Mucosa of descending colon (tissue), 3 donors: ENCODE data around the gene BAMBI. TPM values are rescaled to one million over a fixed set of nuclear protein-coding genes. Genes with fewer than 3 reads are reported as not detected.

Source experiments
- ATAC-seq: fragments of 200-7000 bp; cut with Tn5 transposase; one replicate; pipeline ENCODE4 v1.9.1; 2020; ENCODE audit warnings: mild to moderate bottlenecking, moderate library complexity
- DNase-seq, 3 donors: peaks; one replicate each; pipeline ENCODE4 v3.0.0-alpha.2; 2020
- H3K36me3 ChIP-seq: fragments of 200-600 bp; one replicate; pipeline ENCODE4 v1.8.0; 2021; ENCODE audit warnings: low read depth, mild to moderate bottlenecking
- H3K4me1 ChIP-seq: fragments of 200-600 bp; one replicate; pipeline ENCODE4 v1.8.0; 2021; ENCODE audit warnings: low read depth, mild to moderate bottlenecking
- H3K4me3 ChIP-seq: fragments of 200-600 bp; one replicate; pipeline ENCODE4 v1.8.0; 2021; ENCODE audit warnings: mild to moderate bottlenecking
- H3K9me3 ChIP-seq: fragments of 200-600 bp; one replicate; pipeline ENCODE4 v1.8.0; 2021; ENCODE audit warnings: mild to moderate bottlenecking
- CTCF ChIP-seq: fragments of 200-600 bp; IDR thresholded peaks from one replicate; pipeline ENCODE4 v1.8.0; 2022; ENCODE audit warnings: antibody characterized with exemption, mild to moderate bottlenecking
- intact Hi-C, 2 donors: fragments of 100-400 bp; cut with DNase I in 1 of 2; cut with micrococcal nuclease in 1 of 2; formaldehyde crosslinking; loops; one replicate each; pipeline versions ENCODE4 v1.11.0 to v1.11.1; 2022; cut with DNase I, micrococcal nuclease
- total RNA-seq, 3 donors: library from RNA; stranded (reverse); fragmentation: NEBNext Ultra II Directional in 2 of 3; extraction: Animal tissue kit (Norgen Biotek cat#: 25700) in 2 of 3; gene quantifications; one replicate each; pipeline versions ENCODE4 v1.2.1 to v1.2.4, GENCODE V29; 2021 to 2023
- donor health status: DM: no; HTN: no; CAD: no; lungs with moderate emphysema.
- donor health status: DM: no; HTN: no; CAD: no.
- donor health status: DM: no; HTN: yes; CAD: no.

Gene BAMBI
- total RNA-seq, 3 donors from 2014 or later: 2.7 to 4.4 (median 4.2) TPM

- DNase-seq (no peak), ATAC-seq (no peak)
- Histone ChIP-seq H3K4me3 (no peak overlapping the region), H3K4me1 (no peaks in the 10 kb centered on the region), H3K9me3 (no peaks in the 10 kb centered on the region), H3K36me3 (no peaks in the 10 kb centered on the region)
- no peak for TF ChIP-seq CTCF
- intact Hi-C loops: no loop called here
Measured at GRCh38 chr10:28705472-28705871, 28.2 kb downstream of the BAMBI start.

- no peak for ATAC-seq
- no peaks in the 10 kb centered on the region for H3K4me1 ChIP-seq
- no peak for DNase-seq
- no peaks in the 10 kb centered on the region for H3K9me3 ChIP-seq
- no peak overlapping the region for H3K4me3 ChIP-seq
- no peak for TF ChIP-seq CTCF
- intact Hi-C loops: no loop called here
- no peaks in the 10 kb centered on the region for H3K36me3 ChIP-seq
Measured at GRCh38 chr10:28709001-28709710, 31.8 kb downstream of the BAMBI start.

DNA sequence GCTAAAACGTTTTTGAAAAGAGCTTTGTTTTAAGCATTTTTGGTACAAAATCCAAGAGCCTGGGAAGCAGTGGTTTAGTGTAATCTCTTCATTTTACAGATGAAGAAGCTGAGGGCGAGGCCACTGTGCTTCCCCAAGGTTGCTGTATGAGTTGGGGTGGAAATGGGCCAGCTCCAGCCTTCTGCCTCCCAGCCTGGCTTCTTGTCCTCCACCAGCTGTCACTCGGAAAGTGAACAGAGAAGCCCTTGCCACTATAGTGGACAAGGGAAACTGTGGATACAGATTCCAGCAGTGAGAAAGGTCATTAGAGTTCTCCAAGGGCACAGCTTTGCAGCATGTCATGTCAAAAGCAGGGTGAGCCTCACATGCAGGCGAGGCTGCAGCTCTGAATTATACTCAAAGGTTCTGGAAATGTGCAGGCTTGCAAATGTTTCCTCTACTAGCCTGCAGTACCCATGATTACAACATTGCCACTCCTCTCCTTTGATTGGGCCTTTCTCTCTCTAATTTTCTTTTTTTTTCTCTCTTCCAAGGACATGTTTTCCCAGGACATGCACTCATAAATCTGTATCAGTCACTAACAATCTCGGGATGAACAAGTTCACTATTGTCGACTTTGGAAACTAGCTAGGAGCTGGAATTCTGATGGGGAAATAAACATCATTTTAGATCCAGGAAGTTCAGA, 33.0 kb downstream of the BAMBI start:
- no peak for TF ChIP-seq CTCF
- intact Hi-C loops: no loop called here
- no peak for DNase-seq
- Histone ChIP-seq H3K4me3 (no peak overlapping the region), H3K4me1 (no peaks in the 10 kb centered on the region), H3K9me3 (no peaks in the 10 kb centered on the region), H3K36me3 (no peaks in the 10 kb centered on the region)
- ATAC-seq: no peak

GRCh38 chr10:28711041-28711440, 33.7 kb downstream of the BAMBI start:
- H3K9me3 ChIP-seq: no peaks in the 10 kb centered on the region
- no peak for TF ChIP-seq CTCF
- intact Hi-C loops: no loop called here
- H3K4me3 ChIP-seq: no peak overlapping the region
- no peaks in the 10 kb centered on the region for H3K4me1 ChIP-seq
- DNase-seq (no peak), ATAC-seq (no peak)
- H3K36me3 ChIP-seq: no peaks in the 10 kb centered on the region

- TF ChIP-seq CTCF: no peak
- ATAC-seq (no peak), DNase-seq (no peak)
- H3K4me1 ChIP-seq: no peaks in the 10 kb centered on the region
- H3K9me3 ChIP-seq: no peaks in the 10 kb centered on the region
- H3K36me3 ChIP-seq: no peaks in the 10 kb centered on the region
- H3K4me3 ChIP-seq: no peak overlapping the region
- intact Hi-C loops: no loop called here
Measured at GRCh38 chr10:28711776-28712175, 34.5 kb downstream of the BAMBI start.
